Right lobe of liver (tissue), 6 donors: Measurements from ENCODE around the gene ELL. TPM values are rescaled to one million over a fixed set of nuclear protein-coding genes. Genes with fewer than 3 reads are reported as not detected.

Experiments used
- ATAC-seq, 4 donors: fragments of 200-7000 bp; cut with Tn5 transposase; one replicate each; pipeline ENCODE4 v1.9.1; 2020; ENCODE audit warnings: mild to moderate bottlenecking in 4 of 4, moderate library complexity in 4 of 4
- DNase-seq, 3 donors: peaks; one replicate each; pipeline ENCODE4 v3.0.0-alpha.2; 2020
- H3K27ac ChIP-seq, 3 donors: fragments of 200-600 bp; one replicate each; pipeline ENCODE4 v1.8.0; 2022
- H3K27me3 ChIP-seq, 2 donors: fragments of 200-600 bp; one replicate each; pipeline ENCODE4 v1.8.0; 2022
- H3K36me3 ChIP-seq, 4 donors: fragments of 200-600 bp; sonication (generic) in 1 of 4; one replicate each; pipeline versions ENCODE4 v1.5.1 to v1.8.0; 2017 to 2022; ENCODE audit warnings: control low read depth in 1 of 4
- H3K4me1 ChIP-seq, 4 donors: fragments of 200-600 bp; sonication (generic) in 1 of 4; one replicate each; pipeline versions ENCODE4 v1.5.1 to v1.8.0; 2017 to 2022; ENCODE audit warnings: control low read depth in 1 of 4
- H3K4me3 ChIP-seq, 3 donors: fragments of 200-600 bp; one replicate each; pipeline ENCODE4 v1.8.0; 2022
- H3K9me3 ChIP-seq, 4 donors: fragments of 200-600 bp; sonication (generic) in 1 of 4; one replicate each; pipeline versions ENCODE4 v1.5.1 to v1.8.0; 2017 to 2022; ENCODE audit warnings: control low read depth in 1 of 4
- CTCF ChIP-seq, 4 donors: fragments of 200-600 bp in 3 of 4; fragments of 450-650 bp in 1 of 4; IDR thresholded peaks; one replicate each; pipeline versions ENCODE4 v1.5.1 to v1.8.0; 2016 to 2022; ENCODE audit warnings: antibody characterized with exemption in 4 of 4, mild to moderate bottlenecking in 2 of 4
- POLR2A ChIP-seq: fragments of 450-650 bp; IDR thresholded peaks from one replicate; pipeline ENCODE4 v1.6.1; 2017; ENCODE audit warnings: antibody characterized with exemption, mild to moderate bottlenecking
- WGBS: methylation state at CpG from one replicate; pipeline ENCODE4 v1.1.6; 2018; ENCODE audit warnings: low coverage, low lambda C conversion rate; ENCODE audit not compliant: insufficient coverage; ENCODE audit errors: missing lambda C conversion rate; 5-methylcytosine and 5-hydroxymethylcytosine counted together
- intact Hi-C, 2 donors: fragments of 100-400 bp; cut with DNase I; formaldehyde crosslinking; loops; one replicate each; pipeline versions ENCODE4 v1.11.2 to v1.14.1; 2022
- total RNA-seq, 6 experiments: library from RNA; depleted of rRNA in 2 of 6; stranded (reverse); fragments of >200 nt in 2 of 6; fragmentation: NEBNext Ultra II Directional in 3 of 6; extraction: Animal tissue kit (Norgen Biotek cat#: 25700) in 3 of 6; gene quantifications; one replicate each; pipeline versions ENCODE4 v1.1.0 to v1.2.4, GENCODE V29; 2016 to 2023
- donor health status: DM: no; HTN: yes; CAD: no.
- donor health status: DM: no; HTN: no; CAD: no.
- donor health status: DM: no; HTN: no; CAD: no.
- donor health status: DM: no; HTN: yes; CAD: no.
- donor health status: DM: no; HTN: yes; CAD: no.

ELL gene
- total RNA-seq, 6 experiments from 2014 or later: 5.3 to 11.9 (median 8.6) TPM

DNA sequence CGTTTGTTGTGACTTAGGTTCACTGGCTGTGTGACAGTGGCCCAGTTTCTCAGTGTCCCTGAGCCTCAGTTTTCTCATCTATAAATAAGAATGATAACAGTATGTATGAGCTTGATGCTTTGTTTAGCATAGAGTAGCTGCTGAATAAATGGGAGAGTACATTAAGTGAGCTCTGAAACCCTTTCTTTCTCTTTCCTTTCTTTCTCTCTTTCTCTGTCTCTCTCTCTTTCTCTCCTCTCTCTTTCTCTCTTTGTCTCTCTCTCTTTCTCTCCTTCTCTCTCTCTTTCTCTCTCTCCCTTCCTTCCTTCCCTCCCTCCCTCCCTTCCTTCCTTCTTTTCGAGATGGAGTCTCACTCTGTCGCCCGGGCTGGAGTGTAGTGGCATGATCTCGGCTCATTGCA lies 37.8 kb upstream of the ELL start:
- no peak for ATAC-seq
- TF ChIP-seq CTCF (IDR thresholded peaks at IDR 0.05): no peak
- no peak for TF ChIP-seq POLR2A
- Histone ChIP-seq H3K4me1 (peaks cover 0 to 9% (median 3%) of the 10 kb centered on the region in 4 donors), H3K36me3 (peaks cover 0 to 14% (median 7%) of the 10 kb centered on the region in 4 donors), H3K4me3 (no peak overlapping the region), H3K9me3 (no peaks in the 10 kb centered on the region), H3K27ac (no peak overlapping the region), H3K27me3 (no peaks in the 10 kb centered on the region)
- 41% methylated on average over 5 of the region's 5 CpGs for whole genome bisulfite sequencing
- intact Hi-C loops: loop anchor here in 1 of 2 donors (10.0 kb wide), 1 partner anchor 85 kb away; no protein-coding TSS in a partner anchor
- DNase-seq: no peak

GRCh38 chr19:18558604-18559003 lies 36.7 kb upstream of the ELL start:
- peaks cover 0 to 9% (median 3%) of the 10 kb centered on the region in 4 donors for H3K4me1 ChIP-seq
- H3K4me3 ChIP-seq: peak overlapping the region; percentile 84 to 97 (median 97)
- intact Hi-C loops: no loop called here
- peak overlapping the region; percentile 80 to 94 (median 87) for H3K27ac ChIP-seq
- ATAC-seq (no peak), DNase-seq (no peak)
- H3K36me3 ChIP-seq: peaks cover 0 to 7% (median 2%) of the 10 kb centered on the region in 4 donors
- H3K27me3 ChIP-seq: no peaks in the 10 kb centered on the region
- WGBS: 29% methylated on average over 1 of the region's 3 CpGs
- TF ChIP-seq CTCF (IDR thresholded peaks at IDR 0.05) (no peak), POLR2A (no peak)
- no peaks in the 10 kb centered on the region for H3K9me3 ChIP-seq

DNA sequence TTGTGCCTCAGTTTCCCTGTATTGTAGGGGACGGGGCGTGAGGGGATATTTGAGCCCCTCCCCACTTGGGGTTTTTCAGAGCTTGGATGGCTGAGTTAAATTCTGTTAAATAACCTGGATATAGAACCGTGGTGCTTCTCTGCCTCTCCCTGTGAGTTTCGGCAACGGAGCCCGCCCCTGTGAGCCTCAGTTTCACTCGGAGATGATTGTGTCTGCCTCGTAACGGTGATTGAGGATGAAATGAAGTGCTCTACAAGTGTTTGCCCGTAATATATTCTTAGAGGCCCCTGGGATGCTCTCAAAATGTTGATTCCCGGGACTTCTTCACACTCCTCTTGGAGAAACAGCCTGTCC lies 36.3 kb upstream of the ELL start:
- peak in 1 of 4 donors; percentile 2 for ATAC-seq
- H3K27me3 ChIP-seq: no peaks in the 10 kb centered on the region
- H3K36me3 ChIP-seq: peaks cover 0 to 7% (median 2%) of the 10 kb centered on the region in 4 donors
- WGBS: 8% methylated on average over 4 of the region's 11 CpGs
- intact Hi-C loops: no loop called here
- DNase-seq: no peak
- peak overlapping the region; percentile 80 to 94 (median 87) for H3K27ac ChIP-seq
- TF ChIP-seq CTCF (IDR thresholded peaks at IDR 0.05) (no peak), POLR2A (no peak)
- H3K4me3 ChIP-seq: peak overlapping the region; percentile 84 to 97 (median 97)
- peaks cover 0 to 9% (median 3%) of the 10 kb centered on the region in 4 donors for H3K4me1 ChIP-seq
- no peaks in the 10 kb centered on the region for H3K9me3 ChIP-seq

DNA sequence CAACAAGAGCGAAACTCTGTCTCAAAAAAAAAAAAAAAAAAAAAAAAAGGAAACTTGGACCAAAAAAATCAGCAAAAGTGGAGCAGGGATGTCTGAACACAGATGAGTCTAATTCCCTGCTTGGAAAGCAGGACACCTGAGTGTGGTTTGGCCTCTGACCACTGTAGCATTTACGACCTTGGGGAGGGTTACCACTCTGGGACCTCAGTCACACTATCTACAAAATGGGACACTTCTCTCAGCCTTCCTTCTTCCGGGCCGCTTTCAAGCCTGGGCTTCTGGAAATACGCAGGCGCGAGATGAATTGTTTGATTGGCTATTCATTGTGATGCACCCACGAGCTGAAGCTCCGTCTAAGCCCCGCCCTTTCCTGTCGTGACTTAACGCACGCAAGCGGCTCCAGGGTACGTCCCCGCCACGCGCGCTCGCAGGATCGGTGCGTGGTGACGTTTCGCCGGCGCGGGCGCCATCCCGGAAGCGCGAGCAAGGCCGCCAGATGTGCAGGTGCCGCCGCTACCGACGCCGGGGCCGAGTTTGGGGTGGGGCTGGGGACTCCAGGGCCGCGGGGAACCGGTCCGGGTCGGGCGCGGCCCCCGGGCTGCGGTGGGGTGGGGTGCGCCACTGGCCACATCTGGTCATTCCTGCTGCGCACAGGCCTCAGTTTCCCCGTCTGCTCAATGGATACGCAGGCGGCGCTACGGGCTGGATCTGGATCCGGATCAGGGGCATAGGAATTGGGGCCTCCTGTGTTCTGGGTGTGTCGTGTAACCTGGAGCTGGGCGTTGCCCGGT lies 35.7 kb upstream of the ELL start, which contains the start of gene KXD1:
Gene KXD1 (plus strand): TSS at position 460 of the 791 bp plus-strand sequence. CDS start 4,187 bp downstream, outside the sequence.
- Histone ChIP-seq H3K27me3 (no peaks in the 10 kb centered on the region), H3K4me3 (peak within 1 kb of the TSS; percentile 84 to 97 (median 97)), H3K4me1 (peaks cover 0 to 9% (median 3%) of the 10 kb centered on the region in 4 donors), H3K36me3 (peaks cover 0 to 1% (median under 1%) of the 10 kb centered on the region in 4 donors), H3K27ac (peak within 1 kb of the TSS; percentile 80 to 94 (median 87)), H3K9me3 (no peaks in the 10 kb centered on the region)
- 0% methylated on average over 7 of the region's 58 CpGs for WGBS
- intact Hi-C loops: no loop called here
- TF ChIP-seq POLR2A (peak; percentile 85), CTCF (IDR thresholded peaks at IDR 0.05) (no peak)
- DNase-seq: peak; percentile 98 to 99 (median 98)
- peak; percentile 96 to 99 (median 98) for ATAC-seq
